Lower leg skin (tissue), 4 donors: ENCODE measurements around the gene ITGA7. TPM values are rescaled to one million over a fixed set of nuclear protein-coding genes. Genes with fewer than 3 reads are reported as not detected.
A peak's percentile ranks its signal among the peaks of the same experiment; 100 is the strongest.

Source experiments
- DNase-seq, 2 donors: peaks; one replicate each; pipeline ENCODE4 v3.0.0-alpha.2; 2019; ENCODE audit warnings: low spot score in 2 of 2
- H3K4me3 ChIP-seq: fragments of 200-600 bp; sonication (generic); 2 replicates; pipeline ENCODE4 v1.5.1; 2017; ENCODE audit warnings: mild to moderate bottlenecking, low read depth; ENCODE audit not compliant: poor library complexity, severe bottlenecking
- POLR2A ChIP-seq, 2 donors: fragments of 450-650 bp; IDR thresholded peaks; one replicate each; pipeline ENCODE4 v1.6.1; 2016 to 2017; ENCODE audit warnings: antibody characterized with exemption in 2 of 2, mild to moderate bottlenecking in 1 of 2, moderate library complexity in 1 of 2
- WGBS, 2 donors: methylation state at CpG; one replicate each; pipeline ENCODE4 v1.1.5; 2018; 5-methylcytosine and 5-hydroxymethylcytosine counted together
- intact Hi-C: fragments of 100-400 bp; cut with DNase I; formaldehyde crosslinking; loops from one replicate; pipeline ENCODE4 v1.15.0; 2023; ENCODE audit warnings: low total_unique reads
- total RNA-seq, 4 donors: library from RNA; depleted of rRNA; stranded (reverse); fragments of >200 nt; gene quantifications; one replicate each; pipeline ENCODE4 v1.1.0, GENCODE V29; 2016
- TF ChIP-seq, protein P1 (sequence below), 3 donors: fragments of 450-650 bp; IDR thresholded peaks; one replicate each; pipeline ENCODE4 v1.5.1; 2016; ENCODE audit warnings: antibody characterized with exemption in 3 of 3, mild to moderate bottlenecking in 3 of 3, moderate library complexity in 2 of 3

ITGA7 gene
- total RNA-seq, 4 donors from 2014 or later, result 11.0 to 20.9 (median 12.8) TPM

DNA sequence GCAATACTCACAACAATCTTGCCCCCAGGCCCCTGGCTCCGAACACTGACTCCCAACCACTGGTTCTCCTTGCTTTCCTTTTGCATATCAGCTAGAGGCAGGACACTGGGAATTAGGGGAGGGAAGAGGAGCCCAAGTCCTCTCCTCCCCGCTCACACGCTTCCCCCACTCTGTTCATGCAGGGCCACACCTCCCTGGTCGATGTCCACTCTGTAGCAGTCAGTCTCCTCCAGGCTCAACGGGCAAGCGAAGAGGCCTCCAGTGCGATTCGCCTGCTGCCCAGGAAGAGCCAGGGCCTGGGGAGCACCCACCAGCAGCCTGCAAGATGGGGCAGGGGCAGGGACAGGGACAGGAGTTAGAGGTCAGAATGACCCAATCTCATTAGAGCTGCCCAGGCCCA, 4.8 kb downstream of the ITGA7 start:
- intact Hi-C loops, result no loop called here
- TF ChIP-seq, protein P1, sequence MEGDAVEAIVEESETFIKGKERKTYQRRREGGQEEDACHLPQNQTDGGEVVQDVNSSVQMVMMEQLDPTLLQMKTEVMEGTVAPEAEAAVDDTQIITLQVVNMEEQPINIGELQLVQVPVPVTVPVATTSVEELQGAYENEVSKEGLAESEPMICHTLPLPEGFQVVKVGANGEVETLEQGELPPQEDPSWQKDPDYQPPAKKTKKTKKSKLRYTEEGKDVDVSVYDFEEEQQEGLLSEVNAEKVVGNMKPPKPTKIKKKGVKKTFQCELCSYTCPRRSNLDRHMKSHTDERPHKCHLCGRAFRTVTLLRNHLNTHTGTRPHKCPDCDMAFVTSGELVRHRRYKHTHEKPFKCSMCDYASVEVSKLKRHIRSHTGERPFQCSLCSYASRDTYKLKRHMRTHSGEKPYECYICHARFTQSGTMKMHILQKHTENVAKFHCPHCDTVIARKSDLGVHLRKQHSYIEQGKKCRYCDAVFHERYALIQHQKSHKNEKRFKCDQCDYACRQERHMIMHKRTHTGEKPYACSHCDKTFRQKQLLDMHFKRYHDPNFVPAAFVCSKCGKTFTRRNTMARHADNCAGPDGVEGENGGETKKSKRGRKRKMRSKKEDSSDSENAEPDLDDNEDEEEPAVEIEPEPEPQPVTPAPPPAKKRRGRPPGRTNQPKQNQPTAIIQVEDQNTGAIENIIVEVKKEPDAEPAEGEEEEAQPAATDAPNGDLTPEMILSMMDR (IDR thresholded peaks at IDR 0.05), result no peak
- TF ChIP-seq POLR2A (IDR thresholded peaks at IDR 0.05), result no peak
- 94 to 97% methylated on average over 8 of the region's 8 CpGs for WGBS, 2 donors
- no peak overlapping the region for H3K4me3 ChIP-seq
- no peak for DNase-seq

DNA sequence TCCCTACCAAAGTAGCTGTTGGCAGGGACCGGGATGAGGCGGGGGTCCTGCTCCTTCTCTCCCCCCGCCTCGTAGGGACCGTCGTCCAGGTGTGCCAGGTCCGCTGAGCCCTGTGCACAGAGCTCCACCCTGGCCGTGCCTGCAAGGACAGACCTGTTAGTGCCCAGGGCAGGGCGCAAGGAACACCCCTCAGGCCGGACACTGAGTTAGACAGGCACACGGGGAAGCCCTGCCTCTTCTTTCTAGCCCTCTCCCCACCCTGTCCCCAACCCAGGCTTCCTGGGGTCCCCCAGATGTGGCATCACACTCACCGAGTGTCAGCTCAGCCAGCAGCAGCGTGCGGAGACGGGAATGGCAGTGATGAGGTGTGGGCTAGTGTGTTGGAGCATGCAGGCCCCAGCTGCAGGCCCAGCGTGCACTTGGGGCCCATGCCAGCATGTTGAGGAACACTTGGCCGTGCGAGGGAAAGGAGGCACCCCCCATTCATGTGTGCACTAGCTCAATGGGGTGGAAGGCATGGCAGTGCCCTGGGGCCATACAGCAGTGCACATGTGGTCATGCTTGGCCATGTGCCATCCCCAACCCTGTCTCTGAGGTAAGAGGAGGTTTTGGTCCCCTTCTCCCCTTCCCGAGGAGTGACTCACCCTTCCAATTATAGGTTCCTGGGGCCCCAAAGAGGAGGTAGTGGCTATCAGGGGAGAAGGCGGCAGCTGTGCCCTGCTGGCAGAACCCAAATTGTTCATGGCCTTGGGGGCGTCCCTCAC, 7.3 kb downstream of the ITGA7 start:
- no peak overlapping the region for H3K4me3 ChIP-seq
- no peak for DNase-seq
- TF ChIP-seq POLR2A (IDR thresholded peaks at IDR 0.05), result no peak
- TF ChIP-seq, protein P1 (IDR thresholded peaks at IDR 0.05), result no peak
- intact Hi-C loops, result no loop called here
- 60 to 65% methylated on average over 18 to 21 of the region's 21 CpGs for WGBS, 2 donors

DNA sequence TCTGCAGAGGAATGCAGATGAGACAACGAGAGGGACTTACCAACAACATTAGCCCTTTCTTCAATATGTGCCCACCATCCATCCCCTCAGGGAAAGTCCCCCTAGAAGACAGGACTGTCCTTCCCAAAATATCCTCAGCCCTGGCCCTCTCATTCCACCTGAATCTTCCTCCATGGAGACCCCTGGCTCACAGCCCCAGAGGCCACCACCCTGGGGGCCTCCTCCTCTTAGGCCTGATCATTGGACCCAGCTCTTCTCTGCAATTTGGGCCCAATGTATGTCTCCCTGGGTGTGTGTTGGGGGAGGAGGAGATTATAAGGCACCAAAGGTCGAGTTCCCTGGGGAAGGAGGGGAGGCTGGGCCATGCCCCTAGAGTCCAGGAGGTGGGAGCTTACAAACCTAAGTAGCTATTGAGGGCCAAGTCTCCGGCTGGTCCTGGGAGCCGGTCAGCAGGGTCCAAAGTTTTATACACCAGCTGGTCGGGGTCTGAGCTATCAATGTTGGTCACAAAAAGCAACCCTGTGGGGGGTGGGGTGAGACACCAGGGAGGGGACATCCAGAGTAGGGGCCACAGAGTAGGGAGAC, 8.1 kb downstream of the ITGA7 start:
- 74 to 89% methylated on average over 5 of the region's 5 CpGs for WGBS, 2 donors
- H3K4me3 ChIP-seq, result no peak overlapping the region
- no peak for TF ChIP-seq POLR2A (IDR thresholded peaks at IDR 0.05)
- TF ChIP-seq, protein P1 (IDR thresholded peaks at IDR 0.05), result no peak
- DNase-seq, result peak in 1 of 2 donors; percentile 57
- intact Hi-C loops, result no loop called here

DNA sequence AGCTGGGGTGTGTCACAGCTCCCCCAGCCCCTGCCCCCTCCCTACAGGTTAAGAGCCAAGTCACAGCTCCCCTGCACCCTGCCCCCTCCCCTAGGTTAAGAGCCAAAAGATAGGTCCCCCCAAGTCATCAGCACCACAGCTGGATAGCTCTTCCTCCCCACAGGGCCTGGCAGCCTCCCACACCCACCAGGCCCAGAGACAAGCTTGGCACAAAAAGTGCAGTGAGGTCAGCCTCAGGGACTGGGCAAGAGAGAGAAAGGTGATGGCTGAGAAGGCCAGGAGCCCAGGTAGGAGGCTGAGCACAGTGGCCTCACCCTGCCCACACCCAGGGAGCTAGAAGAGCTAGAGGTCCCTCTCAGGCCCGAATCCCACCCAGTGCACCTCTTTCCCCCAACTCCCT, 8.7 kb downstream of the ITGA7 start:
- H3K4me3 ChIP-seq, result no peak overlapping the region
- peak in 1 of 2 donors; percentile 42 for DNase-seq
- 88 to 100% methylated on average over 1 of the region's 1 CpG for WGBS, 2 donors
- TF ChIP-seq, protein P1 (IDR thresholded peaks at IDR 0.05), result no peak
- TF ChIP-seq POLR2A (IDR thresholded peaks at IDR 0.05), result no peak
- intact Hi-C loops, result no loop called here

DNA sequence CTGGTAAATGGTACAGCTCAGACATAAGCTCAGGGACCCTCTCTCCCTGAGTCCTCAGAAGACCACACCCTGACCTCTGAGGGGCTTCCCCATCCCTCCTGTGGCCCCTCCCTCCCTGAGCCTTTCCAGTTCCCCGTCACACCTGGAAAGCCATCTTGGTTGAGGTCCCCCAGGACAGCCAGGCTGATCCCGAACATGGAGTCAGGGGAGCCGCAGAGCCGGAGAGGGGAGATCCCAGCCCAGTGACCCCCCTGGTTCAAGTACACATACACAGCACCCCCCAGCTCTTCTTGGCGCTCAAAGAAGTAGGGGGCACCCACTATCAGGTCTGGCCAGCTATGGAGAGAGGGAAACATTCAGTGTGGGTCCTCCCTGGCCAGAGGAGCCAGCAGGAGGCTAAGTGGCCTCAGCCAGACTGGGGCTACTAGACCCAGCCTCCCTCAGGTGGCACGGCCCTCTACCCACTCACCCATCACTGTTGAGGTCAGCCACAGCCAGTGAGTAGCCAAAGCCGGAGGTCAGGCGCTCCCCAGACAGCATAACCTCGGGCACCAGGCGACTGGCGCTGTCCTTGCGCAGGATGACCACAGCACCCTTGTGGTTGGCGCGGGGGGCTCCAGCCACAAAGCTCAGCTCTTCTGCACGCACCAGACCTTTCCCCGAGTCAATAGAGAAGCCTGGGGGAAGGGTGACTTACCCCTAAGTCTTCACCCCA, 9.3 kb downstream of the ITGA7 start:
- TF ChIP-seq POLR2A (IDR thresholded peaks at IDR 0.05), result no peak
- TF ChIP-seq, protein P1 (IDR thresholded peaks at IDR 0.05), result no peak
- intact Hi-C loops, result no loop called here
- WGBS, 2 donors, result 96 to 97% methylated on average over 15 to 16 of the region's 16 CpGs
- H3K4me3 ChIP-seq, result no peak overlapping the region
- DNase-seq, result peak in 1 of 2 donors; percentile 69
